Endothelial cell of umbilical vein (primary cell): ENCODE results near the gene PPP1R9A.

Source experiments
- CTCF ChIP-seq, 2 donors: IDR thresholded peaks; 1 replicate in 1 of 2; 2 replicates in 1 of 2; pipeline ENCODE4 v1.5.1; 2011; ENCODE audit warnings: low read length in 2 of 2, mild to moderate bottlenecking in 2 of 2, moderate library complexity in 2 of 2, control low read depth in 1 of 2, inconsistent platforms in 1 of 2, low read depth in 1 of 2; ENCODE audit not compliant: insufficient read depth in 1 of 2; ENCODE audit errors: extremely low read depth in 1 of 2
- EZH2 ChIP-seq: IDR thresholded peaks from 2 replicates; pipeline ENCODE4 v1.6.1; 2012; ENCODE audit warnings: borderline replicate concordance, low read depth, mild to moderate bottlenecking, moderate library complexity, low read length, inconsistent platforms; ENCODE audit not compliant: severe bottlenecking
- FOS ChIP-seq: IDR thresholded peaks from 2 replicates; pipeline ENCODE4 v1.6.1; 2011; ENCODE audit warnings: mild to moderate bottlenecking, low read length, moderate library complexity, borderline replicate concordance; ENCODE audit not compliant: insufficient read depth
- GATA2 ChIP-seq: IDR thresholded peaks from 2 replicates; pipeline ENCODE4 v1.7.0; 2011; ENCODE audit warnings: low read depth, mild to moderate bottlenecking, moderate library complexity, mixed read lengths, low read length; ENCODE audit not compliant: insufficient read length, insufficient read depth
- JUN ChIP-seq: IDR thresholded peaks from 2 replicates; pipeline ENCODE4 v1.6.1; 2011; ENCODE audit warnings: borderline replicate concordance, low read depth; ENCODE audit not compliant: insufficient read length, insufficient read depth
- MAX ChIP-seq: IDR thresholded peaks from 2 replicates; pipeline ENCODE4 v1.6.1; 2011; ENCODE audit not compliant: insufficient read depth, insufficient read length
- MYC ChIP-seq: IDR thresholded peaks from one replicate; pipeline ENCODE4 v1.6.1; 2011; ENCODE audit warnings: mild to moderate bottlenecking, low read depth, low read length
- POLR2A ChIP-seq: IDR thresholded peaks from 2 replicates; pipeline ENCODE4 v1.6.1; 2012; ENCODE audit warnings: low read depth, mild to moderate bottlenecking, control low read depth, low read length
- POLR2AphosphoS5 ChIP-seq: IDR thresholded peaks from 2 replicates; pipeline ENCODE4 v1.6.1; 2012; ENCODE audit warnings: low read depth, mild to moderate bottlenecking, control low read depth, low read length, moderate library complexity; ENCODE audit not compliant: insufficient read depth

GRCh38 chr7:95286096-95286495 is 378.7 kb downstream of the PPP1R9A start:
- TF ChIP-seq JUN (no peak), CTCF (IDR thresholded peaks at IDR 0.05; ENCODE audit: extremely low read depth in 1 of 2, insufficient read depth in 1 of 2, low read depth in 1 of 2, low read length in 2 of 2) (no peak), POLR2A (no peak), EZH2 (no peak), POLR2AphosphoS5 (no peak), MAX (no peak), FOS (no peak), MYC (no peak), GATA2 (no peak)
